Activated naive CD8-positive, alpha-beta T cell (primary cell): ENCODE data around the gene LPGAT1.

Experiments
- H3K27ac Mint-ChIP-seq: one replicate; pipeline ENCODE4 v1.8.0; 2021; ENCODE audit warnings: mixed read lengths
- H3K27me3 Mint-ChIP-seq: one replicate; pipeline ENCODE4 v1.8.0; 2021; ENCODE audit warnings: mixed read lengths
- H3K36me3 Mint-ChIP-seq: one replicate; pipeline ENCODE4 v1.8.0; 2021; ENCODE audit warnings: mixed read lengths
- H3K4me1 Mint-ChIP-seq: one replicate; pipeline ENCODE4 v1.8.0; 2021; ENCODE audit warnings: low read depth, mixed read lengths
- H3K4me3 Mint-ChIP-seq: one replicate; pipeline ENCODE4 v1.8.0; 2021; ENCODE audit warnings: mild to moderate bottlenecking, mixed read lengths
- H3K9me3 Mint-ChIP-seq: one replicate; pipeline ENCODE4 v1.8.0; 2021; ENCODE audit warnings: low read depth, mixed read lengths

The LPGAT1 gene

GRCh38 chr1:211756471-211757020 is 74.0 kb downstream of the LPGAT1 start:
- Mint-ChIP-seq H3K9me3 (no peaks in the 10 kb centered on the region), H3K36me3 (peaks cover 10% of the 10 kb centered on the region), H3K4me1 (no peaks in the 10 kb centered on the region), H3K27me3 (no peaks in the 10 kb centered on the region), H3K27ac (no peak overlapping the region), H3K4me3 (no peak overlapping the region)

- H3K4me3 Mint-ChIP-seq: no peak overlapping the region
- H3K36me3 Mint-ChIP-seq: peaks cover 9% of the 10 kb centered on the region
- no peaks in the 10 kb centered on the region for H3K4me1 Mint-ChIP-seq
- no peak overlapping the region for H3K27ac Mint-ChIP-seq
- no peaks in the 10 kb centered on the region for H3K9me3 Mint-ChIP-seq
- H3K27me3 Mint-ChIP-seq: no peaks in the 10 kb centered on the region
Observed at GRCh38 chr1:211753649-211754251, 76.8 kb downstream of the LPGAT1 start.

DNA sequence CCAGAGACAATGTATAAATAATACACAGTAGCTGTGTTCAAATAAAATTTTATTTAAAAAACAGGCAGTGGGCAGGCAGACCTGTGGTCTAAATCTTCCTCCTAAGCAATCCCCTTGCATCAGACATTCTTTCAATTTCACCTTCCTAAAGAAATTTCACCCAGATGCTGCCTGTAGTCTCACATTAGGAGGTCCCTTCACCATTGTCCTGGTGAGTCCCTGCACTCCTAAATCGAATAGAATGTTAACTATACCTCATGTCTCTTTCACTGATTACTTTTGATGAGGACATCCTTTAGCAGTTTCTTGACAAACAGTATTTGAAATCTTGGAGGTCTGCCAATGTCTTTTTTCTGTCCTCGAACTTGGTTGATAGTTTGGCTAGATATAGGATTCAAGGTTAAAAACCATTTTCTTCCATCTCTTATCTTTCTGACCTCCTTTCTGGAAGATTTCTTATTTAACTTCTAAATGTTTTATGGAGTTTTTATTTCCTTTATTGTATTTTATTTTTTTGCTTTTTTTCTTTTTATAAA is 77.5 kb downstream of the LPGAT1 start:
- Mint-ChIP-seq H3K9me3 (no peaks in the 10 kb centered on the region), H3K27me3 (no peaks in the 10 kb centered on the region), H3K27ac (no peak overlapping the region), H3K4me3 (no peak overlapping the region), H3K4me1 (no peaks in the 10 kb centered on the region), H3K36me3 (peaks cover 7% of the 10 kb centered on the region)

DNA sequence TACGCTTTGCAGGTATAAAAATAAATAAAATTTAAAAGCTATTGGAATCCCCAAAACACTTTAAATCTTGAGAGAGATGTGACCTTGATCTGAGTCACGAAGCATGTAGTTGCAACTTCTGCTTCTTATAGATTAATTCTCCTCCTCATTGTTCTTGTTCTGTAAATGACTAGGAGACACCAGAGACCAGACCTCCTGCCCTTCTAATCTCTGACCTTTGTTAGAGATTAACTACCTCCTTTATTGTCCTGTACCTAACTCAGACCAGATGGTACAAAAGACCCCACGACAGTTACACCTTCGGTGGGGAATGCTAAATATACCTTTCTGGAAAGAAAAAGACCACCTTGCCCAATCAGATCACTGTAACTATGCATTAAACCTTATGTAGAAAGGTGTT is 78.2 kb downstream of the LPGAT1 start:
- Mint-ChIP-seq H3K27me3 (no peaks in the 10 kb centered on the region), H3K9me3 (no peaks in the 10 kb centered on the region), H3K36me3 (peaks cover 4% of the 10 kb centered on the region), H3K4me1 (no peaks in the 10 kb centered on the region), H3K4me3 (no peak overlapping the region), H3K27ac (no peak overlapping the region)

- no peaks in the 10 kb centered on the region for H3K27me3 Mint-ChIP-seq
Observed at GRCh38 chr1:211751438-211751837, 79.1 kb downstream of the LPGAT1 start.

DNA sequence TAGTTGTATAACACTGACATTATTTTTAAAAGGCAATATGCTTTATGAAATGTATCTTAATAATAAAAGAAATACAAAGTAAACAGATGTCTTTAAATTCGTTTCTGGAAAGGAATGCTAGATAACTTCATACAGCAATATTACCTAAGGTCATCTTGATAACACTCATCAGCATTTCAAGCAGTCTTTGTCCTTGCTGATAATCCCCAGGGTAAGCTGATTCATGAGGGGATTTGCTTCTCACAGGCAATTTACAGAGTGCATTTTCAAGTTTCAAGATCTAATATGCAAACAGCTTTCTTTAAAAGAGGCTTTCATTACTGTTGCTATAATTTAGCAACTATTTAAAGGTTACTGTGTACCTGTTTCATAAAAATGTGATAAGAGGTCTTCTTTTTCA is 80.0 kb downstream of the LPGAT1 start:
- H3K27me3 Mint-ChIP-seq: no peaks in the 10 kb centered on the region
- peaks cover 2% of the 10 kb centered on the region for H3K36me3 Mint-ChIP-seq
- H3K4me3 Mint-ChIP-seq: no peak overlapping the region
- no peaks in the 10 kb centered on the region for H3K4me1 Mint-ChIP-seq
- no peaks in the 10 kb centered on the region for H3K9me3 Mint-ChIP-seq
- no peak overlapping the region for H3K27ac Mint-ChIP-seq

More at GRCh38 chr1:211751438-211751837, 79.1 kb downstream of the LPGAT1 start:
- Mint-ChIP-seq H3K4me1 (no peaks in the 10 kb centered on the region), H3K36me3 (peaks cover 2% of the 10 kb centered on the region), H3K4me3 (no peak overlapping the region), H3K9me3 (no peaks in the 10 kb centered on the region), H3K27ac (no peak overlapping the region)

DNA sequence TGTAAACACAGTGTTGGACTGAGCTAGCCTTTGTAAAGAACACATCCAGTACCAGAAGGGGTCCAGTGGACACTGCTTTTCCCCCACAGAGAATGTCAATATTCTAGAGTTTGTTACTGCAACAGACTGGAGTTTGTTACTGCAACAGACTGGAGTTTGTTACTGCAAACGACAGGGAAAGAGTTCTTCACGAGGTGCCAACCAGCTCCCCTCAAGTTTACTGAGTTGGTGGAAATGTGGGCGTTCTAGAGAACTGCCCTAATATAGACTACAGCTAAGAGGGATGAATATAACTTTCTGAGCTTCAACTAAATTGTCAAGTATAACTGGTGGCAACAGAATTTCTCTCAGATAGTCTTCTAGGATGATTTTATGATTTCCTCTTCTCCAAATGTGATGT is 81.3 kb downstream of the LPGAT1 start:
- H3K4me3 Mint-ChIP-seq: no peak overlapping the region
- H3K4me1 Mint-ChIP-seq: no peaks in the 10 kb centered on the region
- H3K27ac Mint-ChIP-seq: no peak overlapping the region
- no peaks in the 10 kb centered on the region for H3K27me3 Mint-ChIP-seq
- H3K9me3 Mint-ChIP-seq: no peaks in the 10 kb centered on the region
- peaks cover 2% of the 10 kb centered on the region for H3K36me3 Mint-ChIP-seq

DNA sequence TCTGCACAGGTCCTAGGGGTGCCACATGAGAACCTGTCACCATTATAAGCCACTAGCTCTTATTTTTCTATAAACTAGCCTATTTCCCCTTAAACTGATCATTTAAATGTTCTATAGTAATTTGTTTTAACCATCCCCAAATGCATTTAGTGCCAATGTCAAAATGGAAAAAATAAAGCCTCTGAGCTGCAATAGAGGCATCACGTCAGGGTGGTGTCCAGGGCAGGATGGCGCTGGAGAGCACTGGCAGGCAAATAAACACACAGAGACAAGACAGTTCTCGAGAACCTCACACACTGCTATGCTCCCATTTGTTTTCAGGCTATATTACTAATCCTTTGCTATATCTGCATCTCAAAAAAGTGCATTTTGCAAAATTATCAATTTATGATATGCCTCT is 81.8 kb downstream of the LPGAT1 start:
- no peaks in the 10 kb centered on the region for H3K9me3 Mint-ChIP-seq
- no peak overlapping the region for H3K27ac Mint-ChIP-seq
- H3K27me3 Mint-ChIP-seq: no peaks in the 10 kb centered on the region

DNA sequence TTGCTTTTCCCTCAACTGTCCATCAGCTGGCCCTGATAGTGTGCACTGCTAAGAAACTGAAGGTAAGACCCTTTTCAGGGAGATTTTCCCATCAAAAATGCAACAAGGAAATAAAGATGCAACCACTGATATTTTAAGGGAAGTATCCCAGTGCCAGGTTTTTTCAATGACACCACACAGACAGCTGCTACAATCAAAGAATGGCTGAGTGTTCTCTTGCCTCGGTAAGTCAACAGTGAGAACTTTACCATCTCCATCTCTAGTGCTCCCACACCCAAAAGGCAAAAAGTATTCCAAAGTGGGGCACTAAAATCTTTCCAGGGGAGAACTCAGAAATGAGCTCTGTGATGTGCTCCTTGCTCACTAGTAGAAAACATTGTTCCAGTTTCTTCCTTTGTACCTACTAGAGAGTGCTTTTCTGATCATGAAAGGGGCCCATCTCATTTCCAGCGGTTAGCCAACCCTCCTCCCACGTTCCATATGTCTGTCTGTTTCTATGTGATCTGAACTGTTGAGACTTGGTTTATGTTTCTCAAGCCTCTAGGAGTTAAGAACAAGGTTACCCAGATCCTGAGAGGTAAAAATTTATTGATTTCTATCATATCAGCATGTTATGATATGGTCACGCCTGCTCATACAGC is 87.6 kb downstream of the LPGAT1 start:
- Mint-ChIP-seq H3K4me1 (peaks cover 28% of the 10 kb centered on the region), H3K36me3 (no peaks in the 10 kb centered on the region), H3K4me3 (no peak overlapping the region), H3K9me3 (no peaks in the 10 kb centered on the region), H3K27me3 (no peaks in the 10 kb centered on the region), H3K27ac (no peak overlapping the region)

More for the DNA sequence above, 81.8 kb downstream of the LPGAT1 start:
- H3K36me3 Mint-ChIP-seq: peaks cover 2% of the 10 kb centered on the region
- no peak overlapping the region for H3K4me3 Mint-ChIP-seq
- H3K4me1 Mint-ChIP-seq: no peaks in the 10 kb centered on the region

GRCh38 chr1:211742272-211742671 is 88.3 kb downstream of the LPGAT1 start:
- H3K27ac Mint-ChIP-seq: no peak overlapping the region
- H3K36me3 Mint-ChIP-seq: no peaks in the 10 kb centered on the region
- H3K9me3 Mint-ChIP-seq: no peaks in the 10 kb centered on the region
- no peak overlapping the region for H3K4me3 Mint-ChIP-seq
- H3K27me3 Mint-ChIP-seq: no peaks in the 10 kb centered on the region
- H3K4me1 Mint-ChIP-seq: peaks cover 34% of the 10 kb centered on the region

- H3K4me1 Mint-ChIP-seq: peaks cover 35% of the 10 kb centered on the region
- no peaks in the 10 kb centered on the region for H3K27me3 Mint-ChIP-seq
- H3K36me3 Mint-ChIP-seq: no peaks in the 10 kb centered on the region
- H3K9me3 Mint-ChIP-seq: no peaks in the 10 kb centered on the region
- no peak overlapping the region for H3K4me3 Mint-ChIP-seq
- H3K27ac Mint-ChIP-seq: no peak overlapping the region
Observed at GRCh38 chr1:211741788-211742187, 88.8 kb downstream of the LPGAT1 start.

DNA sequence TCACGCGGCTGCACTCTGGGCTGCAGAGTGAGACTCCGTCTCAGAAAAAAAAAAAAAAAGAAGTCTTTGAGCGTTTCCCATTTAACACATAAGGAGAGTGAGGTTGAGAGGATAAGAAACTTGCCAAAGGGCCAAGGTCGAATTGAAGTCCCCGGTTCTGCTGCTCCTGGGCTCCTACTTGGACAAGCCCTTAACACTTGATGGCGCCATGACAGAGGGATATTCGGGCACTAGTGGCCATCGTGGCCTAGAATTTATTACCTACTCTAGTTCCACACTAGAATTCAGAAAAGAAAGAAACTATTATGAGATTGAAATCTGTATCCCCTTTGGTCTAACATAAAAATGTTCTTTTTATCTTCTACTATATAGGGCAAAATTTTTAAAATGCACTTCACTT is 89.4 kb downstream of the LPGAT1 start:
- Mint-ChIP-seq H3K27ac (no peak overlapping the region), H3K36me3 (no peaks in the 10 kb centered on the region), H3K4me3 (no peak overlapping the region), H3K4me1 (peaks cover 35% of the 10 kb centered on the region), H3K27me3 (no peaks in the 10 kb centered on the region), H3K9me3 (no peaks in the 10 kb centered on the region)

- Mint-ChIP-seq H3K4me3 (peak overlapping the region; percentile 6), H3K4me1 (peaks cover 35% of the 10 kb centered on the region), H3K27ac (peak overlapping the region; percentile 78), H3K36me3 (no peaks in the 10 kb centered on the region), H3K9me3 (no peaks in the 10 kb centered on the region), H3K27me3 (no peaks in the 10 kb centered on the region)
Observed at GRCh38 chr1:211739671-211740411, 90.7 kb downstream of the LPGAT1 start.

DNA sequence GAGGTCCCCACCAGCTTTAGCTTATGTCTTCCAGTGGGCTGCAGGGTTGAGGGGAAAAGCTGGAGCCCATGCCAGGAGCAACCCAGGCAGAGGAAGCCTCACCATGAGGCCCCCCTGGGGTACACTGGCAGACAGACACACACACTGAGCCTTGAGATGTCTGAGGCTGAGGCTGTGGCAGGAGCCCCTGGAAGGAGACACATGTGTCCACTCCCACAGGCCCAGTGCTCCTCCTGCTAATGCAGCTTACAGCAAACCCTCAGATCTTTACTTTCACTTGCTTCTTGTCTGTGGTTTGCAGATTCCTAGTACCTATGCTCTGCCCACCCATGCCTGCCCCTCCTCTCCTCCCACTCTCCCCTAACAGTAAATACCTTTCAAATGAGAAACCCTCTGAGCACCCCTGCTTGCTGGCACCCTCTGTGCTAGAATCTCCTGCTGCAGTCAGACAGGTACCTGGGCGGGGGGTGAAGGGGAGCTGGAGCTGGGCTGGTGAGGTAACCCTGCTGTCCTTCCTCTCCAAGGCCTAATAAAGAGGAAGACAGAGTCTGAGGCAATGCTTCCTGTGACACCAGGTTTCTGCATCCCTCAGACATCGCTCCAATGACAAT is 91.8 kb downstream of the LPGAT1 start:
- peaks cover 35% of the 10 kb centered on the region for H3K4me1 Mint-ChIP-seq
- no peaks in the 10 kb centered on the region for H3K36me3 Mint-ChIP-seq
- no peaks in the 10 kb centered on the region for H3K9me3 Mint-ChIP-seq
- H3K27me3 Mint-ChIP-seq: no peaks in the 10 kb centered on the region
- peak overlapping the region; percentile 78 for H3K27ac Mint-ChIP-seq
- peak overlapping the region; percentile 59 for H3K4me3 Mint-ChIP-seq
